ENCODE data around the gene LRRC55.

LRRC55 gene

GRCh38 chr11:57181678-57182305 lies at the start of gene LRRC55:
Gene LRRC55, plus strand, starts transcription at chr11:57181953. Its CDS starts 70 bp downstream, at chr11:57182023.
- no peak for DNase-seq (ENCODE audit: low spot score)

- no peak for DNase-seq (ENCODE audit: low spot score)
Observed at GRCh38 chr11:57133366-57134038, 48.3 kb upstream of the LRRC55 start.

GRCh38 chr11:57134284-57134683 lies 47.5 kb upstream of the LRRC55 start:
- no peak for DNase-seq (ENCODE audit: low spot score)

GRCh38 chr11:57135020-57135751 lies 46.6 kb upstream of the LRRC55 start:
- no peak for DNase-seq (ENCODE audit: low spot score)

GRCh38 chr11:57140568-57140967 lies 41.2 kb upstream of the LRRC55 start:
- DNase-seq (ENCODE audit: low spot score), result no peak

- no peak for DNase-seq (ENCODE audit: low spot score)
Observed at GRCh38 chr11:57143459-57143858, 38.3 kb upstream of the LRRC55 start.

- DNase-seq (ENCODE audit: low spot score), result no peak
Observed at GRCh38 chr11:57144075-57144474, 37.7 kb upstream of the LRRC55 start.

GRCh38 chr11:57144531-57145320 lies 37.0 kb upstream of the LRRC55 start:
- no peak for DNase-seq (ENCODE audit: low spot score)

- no peak for DNase-seq (ENCODE audit: low spot score)
Observed at GRCh38 chr11:57146301-57146700, 35.5 kb upstream of the LRRC55 start.

- no peak for DNase-seq (ENCODE audit: low spot score)
Observed at GRCh38 chr11:57148621-57149020, 33.1 kb upstream of the LRRC55 start.

- DNase-seq (ENCODE audit: low spot score), result no peak
Observed at GRCh38 chr11:57150454-57150917, 31.3 kb upstream of the LRRC55 start.

- no peak for DNase-seq (ENCODE audit: low spot score)
Observed at GRCh38 chr11:57152134-57152533, 29.6 kb upstream of the LRRC55 start.

- no peak for DNase-seq (ENCODE audit: low spot score)
Observed at GRCh38 chr11:57153448-57153847, 28.3 kb upstream of the LRRC55 start.

GRCh38 chr11:57154739-57155138 lies 27.0 kb upstream of the LRRC55 start:
- no peak for DNase-seq (ENCODE audit: low spot score)

GRCh38 chr11:57155400-57155799 lies 26.4 kb upstream of the LRRC55 start:
- no peak for DNase-seq (ENCODE audit: low spot score)

- DNase-seq (ENCODE audit: low spot score), result no peak
Observed at GRCh38 chr11:57155838-57156607, 25.7 kb upstream of the LRRC55 start.

- DNase-seq (ENCODE audit: low spot score), result no peak
Observed at GRCh38 chr11:57156928-57157327, 24.8 kb upstream of the LRRC55 start.

GRCh38 chr11:57157624-57158023 lies 24.1 kb upstream of the LRRC55 start:
- no peak for DNase-seq (ENCODE audit: low spot score)

- no peak for DNase-seq (ENCODE audit: low spot score)
Observed at GRCh38 chr11:57158180-57158579, 23.6 kb upstream of the LRRC55 start.

GRCh38 chr11:57158599-57158998 lies 23.2 kb upstream of the LRRC55 start:
- DNase-seq (ENCODE audit: low spot score), result no peak

GRCh38 chr11:57160665-57161064 lies 21.1 kb upstream of the LRRC55 start:
- DNase-seq (ENCODE audit: low spot score), result no peak

GRCh38 chr11:57161351-57161750 lies 20.4 kb upstream of the LRRC55 start:
- no peak for DNase-seq (ENCODE audit: low spot score)

Measured in CD4-positive, alpha-beta T cell treated with Interleukin-15 for 4 hours (primary cell).